Adipocyte (in vitro differentiated cells): ENCODE data around the gene UBTD2.

Experiments
- DNase-seq: peaks from one replicate; pipeline ENCODE4 v3.0.0-alpha.2; 2015; ENCODE audit warnings: low read depth
- H3K27me3 ChIP-seq: replicated peaks from 2 replicates; pipeline ENCODE4 v1.7.0; 2013; ENCODE audit warnings: mild to moderate bottlenecking, low read length, moderate library complexity; ENCODE audit not compliant: control insufficient read depth, insufficient read depth
- H3K36me3 ChIP-seq: 2 replicates; pipeline ENCODE4 v1.7.0; 2013; ENCODE audit warnings: low read length, mild to moderate bottlenecking, moderate library complexity; ENCODE audit not compliant: control insufficient read depth, insufficient read depth, severe bottlenecking
- H3K4me1 ChIP-seq: 2 replicates; pipeline ENCODE4 v1.7.0; 2013; ENCODE audit warnings: mild to moderate bottlenecking, low read length, moderate library complexity; ENCODE audit not compliant: control insufficient read depth, insufficient read depth
- H3K4me3 ChIP-seq: 2 replicates; pipeline ENCODE4 v1.7.0; 2013; ENCODE audit warnings: mild to moderate bottlenecking, low read length, moderate library complexity
- H3K9ac ChIP-seq: 2 replicates; pipeline ENCODE4 v1.7.0; 2013; ENCODE audit warnings: mild to moderate bottlenecking, low read length, moderate library complexity
- H3K9me3 ChIP-seq: 2 replicates; pipeline ENCODE4 v1.7.0; 2013; ENCODE audit warnings: mild to moderate bottlenecking, low read length, moderate library complexity; ENCODE audit not compliant: control insufficient read depth

UBTD2 gene

DNA sequence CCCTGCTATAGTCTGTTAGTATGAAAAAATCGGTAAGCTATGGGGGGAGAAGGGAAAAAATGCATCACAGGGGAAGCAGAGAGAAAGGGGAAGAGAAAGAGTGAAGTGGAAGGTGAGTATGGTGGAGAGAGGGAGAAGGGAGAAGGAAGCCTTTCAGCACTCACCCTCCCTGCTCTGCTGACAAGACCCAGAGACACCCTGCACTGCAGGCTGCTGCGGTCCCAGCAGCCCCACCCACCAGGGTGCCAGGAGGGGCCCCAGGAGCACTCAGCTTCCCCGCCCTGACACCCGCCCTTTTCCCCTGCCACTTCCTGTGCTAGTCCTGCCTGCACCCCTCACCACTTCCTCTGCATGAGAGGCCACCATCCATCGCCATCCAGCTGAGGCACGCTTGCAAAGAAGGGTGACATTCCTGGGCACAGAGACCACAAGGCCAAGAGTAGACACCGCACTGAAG, 108.3 kb downstream of the UBTD2 start:
- H3K27me3 ChIP-seq, result no peaks in the 10 kb centered on the region
- H3K9ac ChIP-seq, result no peak overlapping the region
- DNase-seq, result no peak
- peaks cover 30% of the 10 kb centered on the region for H3K4me1 ChIP-seq
- no peak overlapping the region for H3K4me3 ChIP-seq
- no peaks in the 10 kb centered on the region for H3K9me3 ChIP-seq
- H3K36me3 ChIP-seq, result no peaks in the 10 kb centered on the region

DNA sequence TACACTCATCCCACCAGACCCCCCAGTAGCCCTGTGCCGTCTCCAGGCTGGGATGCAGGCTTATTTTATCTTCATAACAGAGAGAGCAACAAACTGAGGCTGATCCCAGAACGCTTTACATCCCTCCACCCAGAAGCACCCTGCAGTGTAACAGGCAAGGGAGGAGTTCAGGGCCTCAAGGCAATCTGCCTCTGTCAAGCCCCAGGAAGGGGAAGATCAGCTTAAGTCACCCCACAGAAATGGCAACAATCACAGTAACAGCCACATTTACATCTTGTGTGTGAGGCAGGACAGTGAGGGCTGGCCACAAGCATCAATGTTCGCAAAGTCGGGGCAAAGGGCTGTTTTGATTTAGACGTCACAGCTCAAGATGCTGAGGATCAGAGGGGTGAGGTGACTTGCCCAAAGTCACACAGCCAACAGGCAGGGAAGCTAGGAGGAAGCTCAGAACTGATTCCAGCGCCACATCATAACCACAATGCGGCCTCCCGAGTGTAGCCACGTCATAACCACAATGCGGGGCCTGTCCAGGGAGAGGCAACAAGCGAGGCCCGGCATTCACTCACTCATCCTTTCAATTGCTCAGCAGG, 109.9 kb downstream of the UBTD2 start:
- Histone ChIP-seq H3K4me3 (no peak overlapping the region), H3K27me3 (no peaks in the 10 kb centered on the region), H3K4me1 (peaks cover 22% of the 10 kb centered on the region), H3K9me3 (no peaks in the 10 kb centered on the region), H3K36me3 (no peaks in the 10 kb centered on the region), H3K9ac (peak overlapping the region; percentile 37)
- peak; percentile 28 for DNase-seq

DNA sequence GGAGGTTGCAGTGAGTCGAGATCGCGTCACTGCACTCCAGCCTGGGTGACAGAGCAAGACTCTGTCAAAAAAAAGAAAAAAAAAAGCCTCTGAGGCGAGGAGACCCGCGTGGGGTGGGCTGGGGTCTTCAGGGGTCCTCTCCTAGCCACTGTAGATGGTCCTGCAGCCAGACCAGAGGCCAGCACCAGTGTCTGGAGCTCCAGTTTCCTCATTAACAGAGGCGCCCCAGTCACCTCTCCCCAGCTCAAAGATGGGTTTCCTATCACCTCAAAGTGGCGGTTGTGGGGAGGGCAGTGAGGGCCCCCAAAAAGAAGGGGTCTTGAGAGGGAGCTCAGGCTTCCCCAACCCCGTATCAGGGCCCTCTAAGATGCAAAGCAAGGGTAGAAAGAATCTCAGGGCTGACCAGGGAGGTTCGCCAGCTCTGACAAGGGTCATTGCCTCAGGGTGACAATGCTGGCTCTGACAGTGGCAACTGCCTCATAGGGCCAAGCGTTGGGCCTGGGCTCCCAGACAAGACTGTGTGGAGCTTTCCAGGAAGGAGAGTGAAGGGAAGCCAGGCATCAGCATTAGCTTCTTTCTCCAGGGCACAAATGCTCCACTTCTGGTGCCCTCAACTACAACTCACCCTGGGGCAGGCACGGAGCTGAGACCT, 110.5 kb downstream of the UBTD2 start:
- DNase-seq, result peak; percentile 40
- no peaks in the 10 kb centered on the region for H3K27me3 ChIP-seq
- H3K4me1 ChIP-seq, result peaks cover 22% of the 10 kb centered on the region
- H3K36me3 ChIP-seq, result no peaks in the 10 kb centered on the region
- H3K9me3 ChIP-seq, result no peaks in the 10 kb centered on the region
- no peak overlapping the region for H3K9ac ChIP-seq
- no peak overlapping the region for H3K4me3 ChIP-seq

- no peaks in the 10 kb centered on the region for H3K27me3 ChIP-seq
- H3K4me3 ChIP-seq, result no peak overlapping the region
- peaks cover 22% of the 10 kb centered on the region for H3K4me1 ChIP-seq
- no peaks in the 10 kb centered on the region for H3K36me3 ChIP-seq
- no peak for DNase-seq
- H3K9me3 ChIP-seq, result no peaks in the 10 kb centered on the region
- no peak overlapping the region for H3K9ac ChIP-seq
These were observed 112.4 kb downstream of the UBTD2 start for GRCh38 chr5:172171118-172171517.

DNA sequence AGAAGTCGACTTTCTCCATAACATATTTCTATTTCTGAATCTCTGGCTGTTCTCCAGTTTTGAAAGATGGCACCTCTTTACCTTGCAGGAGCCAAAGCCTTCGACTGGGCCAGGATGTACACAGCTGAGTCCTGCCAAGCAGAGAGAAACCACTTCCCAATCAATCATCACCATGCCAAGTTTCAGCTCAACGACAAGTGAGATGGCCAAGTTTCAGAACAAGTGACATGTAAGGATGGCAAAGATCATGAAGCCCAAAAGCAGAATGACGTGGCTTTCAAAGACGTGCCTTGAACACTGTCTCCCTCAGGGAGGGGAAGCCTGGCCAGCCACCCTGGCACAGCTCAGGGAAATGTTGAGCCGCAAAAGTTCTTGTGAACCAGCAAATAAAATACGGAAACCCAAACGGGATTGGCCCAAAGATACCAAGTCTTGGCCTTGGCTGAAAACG, 113.3 kb downstream of the UBTD2 start:
- no peaks in the 10 kb centered on the region for H3K36me3 ChIP-seq
- peaks cover 25% of the 10 kb centered on the region for H3K4me1 ChIP-seq
- DNase-seq, result no peak
- H3K9me3 ChIP-seq, result no peaks in the 10 kb centered on the region
- no peak overlapping the region for H3K4me3 ChIP-seq
- no peak overlapping the region for H3K9ac ChIP-seq
- H3K27me3 ChIP-seq, result no peaks in the 10 kb centered on the region

- H3K4me3 ChIP-seq, result no peak overlapping the region
- H3K36me3 ChIP-seq, result no peaks in the 10 kb centered on the region
- no peaks in the 10 kb centered on the region for H3K27me3 ChIP-seq
- peaks cover 28% of the 10 kb centered on the region for H3K4me1 ChIP-seq
- H3K9ac ChIP-seq, result no peak overlapping the region
- DNase-seq, result no peak
- no peaks in the 10 kb centered on the region for H3K9me3 ChIP-seq
These were observed 114.3 kb downstream of the UBTD2 start for GRCh38 chr5:172169216-172169615.

DNA sequence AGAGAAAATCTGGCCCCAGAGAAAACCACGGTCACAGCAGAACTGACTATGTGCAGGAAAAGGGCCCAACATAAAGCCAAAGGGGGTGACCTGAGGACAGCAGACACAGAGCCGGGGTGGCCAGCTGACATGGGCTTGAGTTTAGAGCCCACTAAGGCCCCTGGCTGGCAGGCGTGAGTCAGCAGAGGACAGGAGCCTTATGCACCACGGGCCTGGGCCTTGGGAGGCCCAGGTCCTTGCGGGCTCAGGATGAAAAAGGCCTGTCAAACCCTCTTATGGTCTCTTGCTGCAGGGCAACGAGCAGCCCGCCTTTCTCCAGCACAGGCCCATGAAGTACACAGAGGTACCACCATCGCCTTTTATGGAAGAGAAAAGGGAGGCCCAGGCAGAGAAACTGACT, 115.3 kb downstream of the UBTD2 start:
- DNase-seq, result no peak
- Histone ChIP-seq H3K27me3 (no peaks in the 10 kb centered on the region), H3K4me1 (peaks cover 28% of the 10 kb centered on the region), H3K9ac (no peak overlapping the region), H3K9me3 (no peaks in the 10 kb centered on the region), H3K36me3 (no peaks in the 10 kb centered on the region), H3K4me3 (no peak overlapping the region)

- Histone ChIP-seq H3K4me3 (no peak overlapping the region), H3K4me1 (peaks cover 28% of the 10 kb centered on the region), H3K9me3 (no peaks in the 10 kb centered on the region), H3K9ac (no peak overlapping the region), H3K27me3 (no peaks in the 10 kb centered on the region), H3K36me3 (no peaks in the 10 kb centered on the region)
- DNase-seq, result no peak
These were observed 115.7 kb downstream of the UBTD2 start for GRCh38 chr5:172167895-172168294.

GRCh38 chr5:172166030-172166826, 117.3 kb downstream of the UBTD2 start:
- H3K4me1 ChIP-seq, result peaks cover 31% of the 10 kb centered on the region
- H3K4me3 ChIP-seq, result no peak overlapping the region
- no peak for DNase-seq
- no peak overlapping the region for H3K9ac ChIP-seq
- no peaks in the 10 kb centered on the region for H3K27me3 ChIP-seq
- no peaks in the 10 kb centered on the region for H3K36me3 ChIP-seq
- H3K9me3 ChIP-seq, result no peaks in the 10 kb centered on the region

DNA sequence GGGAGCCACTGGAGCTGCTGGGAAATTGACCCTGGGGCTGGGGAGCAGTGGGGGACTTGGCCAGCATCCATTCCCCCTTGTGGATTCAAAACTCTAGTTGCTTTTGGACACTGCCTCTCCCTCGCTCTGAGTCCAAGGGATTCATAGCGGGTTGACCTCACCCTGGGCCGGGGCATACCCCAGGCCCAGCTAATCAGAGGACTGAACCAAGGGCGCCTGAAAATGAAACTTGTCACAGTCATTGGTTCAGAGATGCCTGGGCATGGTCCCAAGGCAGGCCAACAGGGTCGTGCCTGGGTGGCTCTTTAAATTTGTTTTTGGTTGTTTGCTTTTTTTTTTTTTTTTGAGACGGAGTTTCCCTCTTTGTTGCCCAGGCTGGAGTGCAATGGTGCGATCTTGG, 118.1 kb downstream of the UBTD2 start:
- H3K4me1 ChIP-seq, result peaks cover 31% of the 10 kb centered on the region

DNA sequence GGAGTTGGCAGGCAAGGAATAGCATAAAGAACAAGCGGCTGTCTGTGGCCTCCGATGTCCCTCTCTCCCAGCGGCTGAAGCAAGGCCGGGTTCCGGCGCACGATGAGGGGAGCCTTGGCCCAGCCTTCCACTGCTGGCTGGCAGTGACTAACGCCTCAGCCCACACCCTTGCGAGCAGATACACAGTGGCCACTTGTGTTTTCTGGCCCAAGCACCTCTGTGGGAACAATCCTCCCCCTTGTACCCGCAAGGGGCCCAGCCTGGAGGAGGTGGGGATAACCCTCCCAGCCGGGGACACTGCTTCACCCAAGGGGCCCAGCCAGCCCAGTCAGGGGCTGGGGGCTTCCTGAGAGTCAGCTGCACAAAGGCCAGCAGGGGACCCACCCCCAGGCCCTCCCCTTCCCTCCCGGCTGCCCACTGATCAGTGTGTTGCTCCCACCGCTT, 118.8 kb downstream of the UBTD2 start:
- peak; percentile 38 for DNase-seq

More for the DNA sequence above, 118.1 kb downstream of the UBTD2 start:
- H3K9me3 ChIP-seq, result no peaks in the 10 kb centered on the region
- no peak overlapping the region for H3K4me3 ChIP-seq
- no peak for DNase-seq
- no peaks in the 10 kb centered on the region for H3K27me3 ChIP-seq
- H3K36me3 ChIP-seq, result no peaks in the 10 kb centered on the region
- no peak overlapping the region for H3K9ac ChIP-seq

More for the DNA sequence above, 118.8 kb downstream of the UBTD2 start:
- no peaks in the 10 kb centered on the region for H3K36me3 ChIP-seq
- H3K4me1 ChIP-seq, result peaks cover 31% of the 10 kb centered on the region
- no peaks in the 10 kb centered on the region for H3K9me3 ChIP-seq
- H3K9ac ChIP-seq, result peak overlapping the region; percentile 44
- no peaks in the 10 kb centered on the region for H3K27me3 ChIP-seq
- peak overlapping the region; percentile 43 for H3K4me3 ChIP-seq
